ENCODE data around the gene CSTPP1.

- TF ChIP-seq CTCF (IDR thresholded peaks at IDR 0.05): no peak
- no peak for TF ChIP-seq ZFX (IDR thresholded peaks at IDR 0.05; ENCODE audit: borderline replicate concordance)
Measured at GRCh38 chr11:46958777-46959176, 22.2 kb downstream of the CSTPP1 start.

Measured in 22Rv1 (cell line).